Neural cell (in vitro differentiated cells): ENCODE data around the gene RCL1. TPM values are rescaled to one million over a fixed set of nuclear protein-coding genes. Genes with fewer than 3 reads are reported as not detected.

Experiments used
- H2AFZ ChIP-seq: fragments of 200-600, 300-800 bp; sonication (generic), shearing (Covaris generic); 2 replicates; pipeline ENCODE4 v1.6.0; 2014; ENCODE audit warnings: low read depth, mild to moderate bottlenecking, antibody characterized with exemption, low read length, moderate library complexity
- H3F3A ChIP-seq: fragments of 200-600 bp; shearing (Covaris generic); 2 replicates; pipeline ENCODE4 v1.6.1; 2016; ENCODE audit warnings: mild to moderate bottlenecking, moderate library complexity, mixed read lengths, antibody characterized with exemption, low read length; ENCODE audit not compliant: insufficient read depth, poor library complexity, severe bottlenecking
- H3K27ac ChIP-seq: fragments of 200-600, 300-800 bp; sonication (generic), shearing (Covaris generic); 2 replicates; pipeline ENCODE4 v1.5.1; 2014; ENCODE audit warnings: mild to moderate bottlenecking, low read length, moderate library complexity
- H3K27me3 ChIP-seq: fragments of 300-800, 200-600 bp; sonication (generic), shearing (Covaris generic); 2 replicates; pipeline ENCODE4 v1.6.0; 2014; ENCODE audit warnings: mild to moderate bottlenecking, low read depth, low read length, moderate library complexity; ENCODE audit not compliant: insufficient read depth
- H3K36me3 ChIP-seq: fragments of 300-800, 200-600 bp; sonication (generic), shearing (Covaris generic); 2 replicates; pipeline ENCODE4 v1.5.1; 2014; ENCODE audit warnings: mild to moderate bottlenecking, antibody characterized with exemption, low read length, moderate library complexity; ENCODE audit not compliant: insufficient read depth
- H3K4me2 ChIP-seq: fragments of 300-800, 200-600 bp; sonication (generic), shearing (Covaris generic); 2 replicates; pipeline ENCODE4 v1.6.0; 2014; ENCODE audit warnings: mild to moderate bottlenecking, low read length
- H3K4me3 ChIP-seq: fragments of 300-800, 200-600 bp; sonication (generic), shearing (Covaris generic); 2 replicates; pipeline ENCODE4 v1.5.1; 2014; ENCODE audit warnings: mild to moderate bottlenecking, low read length, moderate library complexity
- H3K79me2 ChIP-seq: fragments of 200-600 bp; shearing (Covaris generic); replicated peaks from 2 replicates; pipeline ENCODE4 v1.6.0; 2014; ENCODE audit warnings: mild to moderate bottlenecking, low read length, moderate library complexity; ENCODE audit not compliant: insufficient read depth
- H3K9ac ChIP-seq: fragments of 300-800, 200-600 bp; sonication (generic), shearing (Covaris generic); 2 replicates; pipeline ENCODE4 v1.6.1; 2016; ENCODE audit warnings: mild to moderate bottlenecking, low read length, mixed read lengths
- H3K9me2 ChIP-seq: fragments of 200-600 bp; shearing (Covaris generic); 2 replicates; pipeline ENCODE4 v1.6.1; 2016; ENCODE audit warnings: mild to moderate bottlenecking, low read length, mixed read lengths; ENCODE audit not compliant: insufficient read depth
- H3K9me3 ChIP-seq: fragments of 200-600, 300-800 bp; sonication (generic), shearing (Covaris generic); 2 replicates; pipeline ENCODE4 v1.6.1; 2016; ENCODE audit warnings: mild to moderate bottlenecking, mixed run types, low read length, moderate library complexity, mixed read lengths
- H4K20me1 ChIP-seq: fragments of 200-600 bp; shearing (Covaris generic); 2 replicates; pipeline ENCODE4 v1.6.1; 2016; ENCODE audit warnings: mild to moderate bottlenecking, mixed run types; ENCODE audit not compliant: insufficient read depth
- CTCF ChIP-seq: fragments of 450-650 bp; IDR thresholded peaks from 2 replicates; pipeline ENCODE4 v1.5.1; 2014; ENCODE audit warnings: antibody characterized with exemption, mild to moderate bottlenecking, moderate library complexity; ENCODE audit not compliant: poor library complexity, severe bottlenecking
- EP300 ChIP-seq: fragments of 450-650 bp; conservative IDR thresholded peaks from 2 replicates; pipeline ENCODE4 v1.6.1; 2014; ENCODE audit warnings: antibody characterized with exemption, mild to moderate bottlenecking, moderate library complexity; ENCODE audit not compliant: poor library complexity, severe bottlenecking
- EZH2 ChIP-seq: fragments of 200-600, 300-800 bp; shearing (Covaris generic), sonication (generic); IDR thresholded peaks from 2 replicates; pipeline ENCODE4 v1.6.1; 2014; ENCODE audit warnings: antibody characterized with exemption, low read length, borderline replicate concordance, mild to moderate bottlenecking; ENCODE audit not compliant: insufficient read depth, poor library complexity, severe bottlenecking
- MXI1 ChIP-seq: fragments of 450-650 bp; conservative IDR thresholded peaks from 2 replicates; pipeline ENCODE4 v1.6.1; 2014; ENCODE audit warnings: antibody characterized with exemption, mild to moderate bottlenecking; ENCODE audit not compliant: poor library complexity, severe bottlenecking
- POLR2AphosphoS5 ChIP-seq: IDR thresholded peaks from 2 replicates; pipeline ENCODE4 v1.6.1; 2012
- RAD21 ChIP-seq: fragments of 450-650 bp; conservative IDR thresholded peaks from 2 replicates; pipeline ENCODE4 v1.6.1; 2014; ENCODE audit warnings: antibody characterized with exemption, mild to moderate bottlenecking, moderate library complexity
- REST ChIP-seq: IDR thresholded peaks from 2 replicates; pipeline ENCODE4 v1.6.1; 2012; ENCODE audit warnings: borderline replicate concordance
- SMC3 ChIP-seq: fragments of 450-650 bp; conservative IDR thresholded peaks from 2 replicates; pipeline ENCODE4 v1.6.1; 2014; ENCODE audit warnings: antibody characterized with exemption, mild to moderate bottlenecking, moderate library complexity; ENCODE audit not compliant: poor library complexity
- TAF1 ChIP-seq: IDR thresholded peaks from 2 replicates; pipeline ENCODE4 v1.6.1; 2012; ENCODE audit warnings: low read depth
- polyA minus RNA-seq: library from RNA; depleted of rRNA, polyadenylated mRNA; stranded (reverse); fragments of >200 nt; gene quantifications from 2 replicates; pipeline ENCODE4 v1.2.3, GENCODE V29; 2014
- polyA plus RNA-seq: library from polyadenylated mRNA; depleted of rRNA; stranded (reverse); fragments of >200 nt; gene quantifications from 2 replicates; pipeline ENCODE4 v1.2.3, GENCODE V29; 2014

The RCL1 gene
- polyA plus RNA-seq (4.2 and 7.5 TPM in 2 replicates), polyA minus RNA-seq (10.9 and 13.6 TPM in 2 replicates)

GRCh38 chr9:4792572-4793458, at the start of gene RCL1:
RCL1 (plus strand) TSS chr9:4792944; CDS start chr9:4793092, 148 bp downstream.
- H3K9me2 ChIP-seq, result no peaks in the 10 kb centered on the region
- no peaks in the 10 kb centered on the region for H3K36me3 ChIP-seq
- TF ChIP-seq RAD21 (peak; percentile 7), EZH2 (no peak), REST (no peak), POLR2AphosphoS5 (peak; percentile 32), MXI1 (peak; percentile 99), SMC3 (peak; percentile 25), EP300 (peak; percentile 45), CTCF (no peak), TAF1 (no peak)
- H3K79me2 ChIP-seq, result peaks cover 11% of the 10 kb centered on the region
- H3K4me3 ChIP-seq, result peak within 1 kb of the TSS; percentile 92
- peak within 1 kb of the TSS; percentile 81 for H3K4me2 ChIP-seq
- H2AFZ ChIP-seq, result peak within 1 kb of the TSS; percentile 77
- no peaks in the 10 kb centered on the region for H3F3A ChIP-seq
- peak within 1 kb of the TSS; percentile 59 for H3K9ac ChIP-seq
- H3K9me3 ChIP-seq, result no peaks in the 10 kb centered on the region
- H4K20me1 ChIP-seq, result no peaks in the 10 kb centered on the region
- H3K27ac ChIP-seq, result peak within 1 kb of the TSS; percentile 30
- H3K27me3 ChIP-seq, result no peaks in the 10 kb centered on the region

- Histone ChIP-seq H3K9me2 (no peaks in the 10 kb centered on the region), H2AFZ (no peak overlapping the region), H3K27ac (no peak overlapping the region), H3K27me3 (no peaks in the 10 kb centered on the region), H3K4me2 (no peak overlapping the region), H3F3A (no peaks in the 10 kb centered on the region), H3K9ac (no peak overlapping the region), H3K9me3 (no peaks in the 10 kb centered on the region), H4K20me1 (no peaks in the 10 kb centered on the region), H3K79me2 (peaks cover 19% of the 10 kb centered on the region), H3K4me3 (no peak overlapping the region), H3K36me3 (no peaks in the 10 kb centered on the region)
- no peak for TF ChIP-seq EZH2
- no peak for TF ChIP-seq EP300
- TF ChIP-seq POLR2AphosphoS5, result no peak
Observed at GRCh38 chr9:4743131-4743875, 49.4 kb upstream of the RCL1 start.
